Activated T-cell treated with anti-CD3 and anti-CD28 coated beads for 48 hours (primary cell): Measurements from ENCODE around the gene VWA3B.
A peak's percentile ranks its signal among the peaks of the same experiment; 100 is the strongest.

Source experiments
- DNase-seq: peaks from one replicate; pipeline ENCODE4 v3.0.0-alpha.2; 2020; ENCODE audit warnings: low read depth

VWA3B gene

GRCh38 chr2:98335271-98335670 lies 248.3 kb downstream of the VWA3B start:
- no peak for DNase-seq

GRCh38 chr2:98341241-98341640 lies 254.3 kb downstream of the VWA3B start:
- DNase-seq: no peak

GRCh38 chr2:98343285-98343684 lies 256.3 kb downstream of the VWA3B start:
- no peak for DNase-seq

- DNase-seq: peak; percentile 15
These were observed 259.6 kb downstream of the VWA3B start, which contains the start of gene CNGA3 for GRCh38 chr2:98346311-98347236. Gene CNGA3 (plus strand): TSS chr2:98346456. CDS start chr2:98369976, 23,520 bp downstream.

- no peak for DNase-seq
These were observed 260.5 kb downstream of the VWA3B start for GRCh38 chr2:98347298-98348065.

GRCh38 chr2:98348066-98348561 lies 261.1 kb downstream of the VWA3B start:
- DNase-seq: no peak

GRCh38 chr2:98350411-98350810 lies 263.4 kb downstream of the VWA3B start:
- no peak for DNase-seq

- no peak for DNase-seq
These were observed 268.9 kb downstream of the VWA3B start for GRCh38 chr2:98355881-98356280.

- DNase-seq: no peak
These were observed 269.8 kb downstream of the VWA3B start for GRCh38 chr2:98356729-98357128.

- no peak for DNase-seq
These were observed 270.9 kb downstream of the VWA3B start for GRCh38 chr2:98357849-98358248.

- no peak for DNase-seq
These were observed 273.0 kb downstream of the VWA3B start for GRCh38 chr2:98359986-98360385.
